HepG2 (cell line): ENCODE measurements around the gene SLC39A1. TPM values are rescaled to one million over a fixed set of nuclear protein-coding genes. Genes with fewer than 3 reads are reported as not detected.

Experiments used
- PHF8 ChIP-seq: sonication (generic); formaldehyde crosslinking; IDR thresholded peaks from 2 replicates; pipeline ENCODE4 v1.5.0; 2020; ENCODE audit warnings: missing genetic modification reagents
- POLR2G ChIP-seq: fragments of 200-400 bp; formaldehyde crosslinking; IDR thresholded peaks from 2 replicates; pipeline ENCODE4 v1.6.1; 2018; ENCODE audit warnings: mild to moderate bottlenecking, low read depth, low read length, moderate library complexity
- ZKSCAN5 ChIP-seq: sonication (generic); formaldehyde crosslinking; IDR thresholded peaks from 2 replicates; pipeline ENCODE4 v1.5.1; 2020; ENCODE audit warnings: mild to moderate bottlenecking, missing genetic modification reagents
- ZNF224 ChIP-seq: sonication (generic); formaldehyde crosslinking; IDR thresholded peaks from 2 replicates; pipeline ENCODE4 v1.5.0; 2020; ENCODE audit warnings: mild to moderate bottlenecking, missing genetic modification reagents
- ZNF343 ChIP-seq: sonication (generic); formaldehyde crosslinking; IDR thresholded peaks from 2 replicates; pipeline ENCODE4 v1.4.0; 2020; ENCODE audit warnings: mild to moderate bottlenecking, missing genetic modification reagents
- ZNF430 ChIP-seq: sonication (generic); formaldehyde crosslinking; IDR thresholded peaks from 2 replicates; pipeline ENCODE4 v1.9.0; 2021; ENCODE audit warnings: mild to moderate bottlenecking, missing genetic modification reagents
- ZNF782 ChIP-seq: sonication (generic); formaldehyde crosslinking; IDR thresholded peaks from 2 replicates; pipeline ENCODE4 v1.4.0; 2020; ENCODE audit warnings: missing genetic modification reagents, mild to moderate bottlenecking, borderline replicate concordance
- polyA plus RNA-seq, 8 experiments: library from polyadenylated mRNA; depleted of rRNA in 3 of 8; stranded (reverse) in 7 of 8; unstranded in 1 of 8; fragments of >200 nt; fragmentation: Illumina TruSeq in 4 of 8; extraction: Trizol in 4 of 8; gene quantifications; 2 replicates each; pipeline versions ENCODE4 v1.2.1 to v1.2.3, GENCODE V29; 2011 to 2016; ENCODE audit warnings: low read depth in 4 of 8, missing spikeins in 1 of 8, mixed read lengths in 1 of 8; ENCODE audit not compliant: insufficient read depth in 1 of 8
- total RNA-seq, 5 experiments: library from RNA; depleted of rRNA; stranded (reverse); fragments of >200 nt; fragmentation: Illumina TruSeq; extraction: Trizol; gene quantifications; 2 replicates each; pipeline ENCODE4 v1.2.3, GENCODE V29; 2016; ENCODE audit warnings: low read depth in 1 of 5
- TF ChIP-seq, protein P1 (sequence below): IDR thresholded peaks from 2 replicates; pipeline ENCODE4 v1.6.1; 2016; ENCODE audit warnings: mild to moderate bottlenecking
- TF ChIP-seq, protein P2 (sequence below): sonication (generic); formaldehyde crosslinking; IDR thresholded peaks from 2 replicates; pipeline ENCODE4 v1.5.0; 2020; ENCODE audit warnings: missing genetic modification reagents
- TF ChIP-seq, protein P3 (sequence below): sonication (generic); formaldehyde crosslinking; IDR thresholded peaks from 2 replicates; pipeline ENCODE4 v1.8.0; 2022; ENCODE audit warnings: missing genetic modification reagents, mild to moderate bottlenecking, moderate library complexity, borderline replicate concordance
- TF ChIP-seq, protein P4 (sequence below): sonication (generic); formaldehyde crosslinking; IDR thresholded peaks from 2 replicates; pipeline ENCODE4; 2020; ENCODE audit warnings: missing genetic modification reagents, mild to moderate bottlenecking, borderline replicate concordance
- TF ChIP-seq, protein P5 (sequence below): sonication (generic); formaldehyde crosslinking; IDR thresholded peaks from 2 replicates; pipeline ENCODE4 v1.4.0; 2020; ENCODE audit warnings: missing genetic modification reagents
- TF ChIP-seq, protein P6 (sequence below): sonication (generic); formaldehyde crosslinking; IDR thresholded peaks from 2 replicates; pipeline ENCODE4 v1.4.0; 2020; ENCODE audit warnings: low read depth, mild to moderate bottlenecking, missing genetic modification reagents
- TF ChIP-seq, protein P7 (sequence below): sonication (generic); formaldehyde crosslinking; IDR thresholded peaks from 2 replicates; pipeline ENCODE4 v1.8.1; 2023; ENCODE audit warnings: mild to moderate bottlenecking, missing genetic modification reagents, borderline replicate concordance

Gene SLC39A1
- total and polyA plus RNA-seq, 2 of the 13 experiments (the other 11 are each of a cell fraction or from before 2014, with no cell fraction given), result 71.2 to 78.4 TPM

DNA sequence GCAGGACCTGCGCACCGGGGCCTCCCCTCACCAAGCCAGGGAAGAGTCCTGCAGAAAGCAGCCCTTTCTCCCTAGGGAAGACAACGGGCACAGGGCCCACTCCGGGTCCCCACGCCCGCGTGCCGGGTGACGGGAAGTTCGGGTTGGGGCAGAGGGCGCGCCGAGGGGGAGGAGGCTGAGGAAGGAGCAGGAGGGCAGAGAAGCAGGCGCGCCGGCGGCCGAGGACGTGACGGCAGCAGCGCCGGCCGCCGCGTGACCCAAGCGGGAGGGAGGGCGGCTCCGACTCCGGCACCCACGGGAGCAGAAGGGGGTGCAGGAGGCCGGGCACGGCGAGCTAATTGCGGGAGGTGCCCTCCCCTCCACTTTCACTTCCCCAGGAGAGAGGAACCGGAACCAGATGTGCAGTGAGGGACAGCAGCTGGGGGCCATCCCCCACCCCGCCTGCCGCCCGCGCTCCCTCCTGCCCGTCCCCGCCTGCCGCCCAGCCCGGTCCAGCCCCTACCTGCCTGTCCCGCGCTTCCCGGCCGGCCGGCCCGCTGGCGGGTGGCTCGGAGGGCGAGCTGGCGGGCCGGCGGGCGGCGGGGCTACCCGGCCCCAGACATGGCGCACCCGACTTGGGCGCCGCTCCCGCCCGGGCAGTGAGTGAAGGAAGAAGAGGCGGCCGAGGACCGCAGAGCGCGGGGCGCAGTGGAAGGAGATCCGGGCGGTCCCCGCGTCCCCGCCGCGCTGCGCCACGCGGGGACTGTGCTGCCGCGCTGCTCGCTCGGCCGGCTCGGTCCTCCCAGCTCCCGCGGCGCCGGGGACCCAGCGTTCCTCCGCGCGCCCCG, 17.3 kb downstream of the SLC39A1 start (continued):
- TF ChIP-seq, protein P1, sequence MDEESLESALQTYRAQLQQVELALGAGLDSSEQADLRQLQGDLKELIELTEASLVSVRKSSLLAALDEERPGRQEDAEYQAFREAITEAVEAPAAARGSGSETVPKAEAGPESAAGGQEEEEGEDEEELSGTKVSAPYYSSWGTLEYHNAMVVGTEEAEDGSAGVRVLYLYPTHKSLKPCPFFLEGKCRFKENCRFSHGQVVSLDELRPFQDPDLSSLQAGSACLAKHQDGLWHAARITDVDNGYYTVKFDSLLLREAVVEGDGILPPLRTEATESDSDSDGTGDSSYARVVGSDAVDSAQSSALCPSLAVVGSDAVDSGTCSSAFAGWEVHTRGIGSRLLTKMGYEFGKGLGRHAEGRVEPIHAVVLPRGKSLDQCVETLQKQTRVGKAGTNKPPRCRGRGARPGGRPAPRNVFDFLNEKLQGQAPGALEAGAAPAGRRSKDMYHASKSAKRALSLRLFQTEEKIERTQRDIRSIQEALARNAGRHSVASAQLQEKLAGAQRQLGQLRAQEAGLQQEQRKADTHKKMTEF (CRISPR knock-in tag), result peak; percentile 26; the same call in 1 of the 2 replicates
- TF ChIP-seq ZNF343 (CRISPR knock-in tag), result 0 out of 2 replicates have a peak, but pooled peaks have one; percentile 14
- TF ChIP-seq, protein P2, sequence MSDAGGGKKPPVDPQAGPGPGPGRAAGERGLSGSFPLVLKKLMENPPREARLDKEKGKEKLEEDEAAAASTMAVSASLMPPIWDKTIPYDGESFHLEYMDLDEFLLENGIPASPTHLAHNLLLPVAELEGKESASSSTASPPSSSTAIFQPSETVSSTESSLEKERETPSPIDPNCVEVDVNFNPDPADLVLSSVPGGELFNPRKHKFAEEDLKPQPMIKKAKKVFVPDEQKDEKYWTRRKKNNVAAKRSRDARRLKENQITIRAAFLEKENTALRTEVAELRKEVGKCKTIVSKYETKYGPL, result no peak
- TF ChIP-seq ZNF224, result no peak
- TF ChIP-seq PHF8 (CRISPR knock-in tag), result peak; percentile 67; the same call in 1 of the 2 replicates
- 0 out of 2 replicates have a peak, but pooled peaks have one; percentile 7 for TF ChIP-seq ZNF782 (CRISPR knock-in tag)
- TF ChIP-seq, protein P3, sequence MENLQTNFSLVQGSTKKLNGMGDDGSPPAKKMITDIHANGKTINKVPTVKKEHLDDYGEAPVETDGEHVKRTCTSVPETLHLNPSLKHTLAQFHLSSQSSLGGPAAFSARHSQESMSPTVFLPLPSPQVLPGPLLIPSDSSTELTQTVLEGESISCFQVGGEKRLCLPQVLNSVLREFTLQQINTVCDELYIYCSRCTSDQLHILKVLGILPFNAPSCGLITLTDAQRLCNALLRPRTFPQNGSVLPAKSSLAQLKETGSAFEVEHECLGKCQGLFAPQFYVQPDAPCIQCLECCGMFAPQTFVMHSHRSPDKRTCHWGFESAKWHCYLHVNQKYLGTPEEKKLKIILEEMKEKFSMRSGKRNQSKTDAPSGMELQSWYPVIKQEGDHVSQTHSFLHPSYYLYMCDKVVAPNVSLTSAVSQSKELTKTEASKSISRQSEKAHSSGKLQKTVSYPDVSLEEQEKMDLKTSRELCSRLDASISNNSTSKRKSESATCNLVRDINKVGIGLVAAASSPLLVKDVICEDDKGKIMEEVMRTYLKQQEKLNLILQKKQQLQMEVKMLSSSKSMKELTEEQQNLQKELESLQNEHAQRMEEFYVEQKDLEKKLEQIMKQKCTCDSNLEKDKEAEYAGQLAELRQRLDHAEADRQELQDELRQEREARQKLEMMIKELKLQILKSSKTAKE (CRISPR knock-in tag), result peak; percentile 69
- TF ChIP-seq, protein P4, sequence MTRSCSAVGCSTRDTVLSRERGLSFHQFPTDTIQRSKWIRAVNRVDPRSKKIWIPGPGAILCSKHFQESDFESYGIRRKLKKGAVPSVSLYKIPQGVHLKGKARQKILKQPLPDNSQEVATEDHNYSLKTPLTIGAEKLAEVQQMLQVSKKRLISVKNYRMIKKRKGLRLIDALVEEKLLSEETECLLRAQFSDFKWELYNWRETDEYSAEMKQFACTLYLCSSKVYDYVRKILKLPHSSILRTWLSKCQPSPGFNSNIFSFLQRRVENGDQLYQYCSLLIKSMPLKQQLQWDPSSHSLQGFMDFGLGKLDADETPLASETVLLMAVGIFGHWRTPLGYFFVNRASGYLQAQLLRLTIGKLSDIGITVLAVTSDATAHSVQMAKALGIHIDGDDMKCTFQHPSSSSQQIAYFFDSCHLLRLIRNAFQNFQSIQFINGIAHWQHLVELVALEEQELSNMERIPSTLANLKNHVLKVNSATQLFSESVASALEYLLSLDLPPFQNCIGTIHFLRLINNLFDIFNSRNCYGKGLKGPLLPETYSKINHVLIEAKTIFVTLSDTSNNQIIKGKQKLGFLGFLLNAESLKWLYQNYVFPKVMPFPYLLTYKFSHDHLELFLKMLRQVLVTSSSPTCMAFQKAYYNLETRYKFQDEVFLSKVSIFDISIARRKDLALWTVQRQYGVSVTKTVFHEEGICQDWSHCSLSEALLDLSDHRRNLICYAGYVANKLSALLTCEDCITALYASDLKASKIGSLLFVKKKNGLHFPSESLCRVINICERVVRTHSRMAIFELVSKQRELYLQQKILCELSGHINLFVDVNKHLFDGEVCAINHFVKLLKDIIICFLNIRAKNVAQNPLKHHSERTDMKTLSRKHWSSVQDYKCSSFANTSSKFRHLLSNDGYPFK (CRISPR knock-in tag), result peak; percentile 50; the same call in 1 of the 2 replicates
- TF ChIP-seq, protein P5, sequence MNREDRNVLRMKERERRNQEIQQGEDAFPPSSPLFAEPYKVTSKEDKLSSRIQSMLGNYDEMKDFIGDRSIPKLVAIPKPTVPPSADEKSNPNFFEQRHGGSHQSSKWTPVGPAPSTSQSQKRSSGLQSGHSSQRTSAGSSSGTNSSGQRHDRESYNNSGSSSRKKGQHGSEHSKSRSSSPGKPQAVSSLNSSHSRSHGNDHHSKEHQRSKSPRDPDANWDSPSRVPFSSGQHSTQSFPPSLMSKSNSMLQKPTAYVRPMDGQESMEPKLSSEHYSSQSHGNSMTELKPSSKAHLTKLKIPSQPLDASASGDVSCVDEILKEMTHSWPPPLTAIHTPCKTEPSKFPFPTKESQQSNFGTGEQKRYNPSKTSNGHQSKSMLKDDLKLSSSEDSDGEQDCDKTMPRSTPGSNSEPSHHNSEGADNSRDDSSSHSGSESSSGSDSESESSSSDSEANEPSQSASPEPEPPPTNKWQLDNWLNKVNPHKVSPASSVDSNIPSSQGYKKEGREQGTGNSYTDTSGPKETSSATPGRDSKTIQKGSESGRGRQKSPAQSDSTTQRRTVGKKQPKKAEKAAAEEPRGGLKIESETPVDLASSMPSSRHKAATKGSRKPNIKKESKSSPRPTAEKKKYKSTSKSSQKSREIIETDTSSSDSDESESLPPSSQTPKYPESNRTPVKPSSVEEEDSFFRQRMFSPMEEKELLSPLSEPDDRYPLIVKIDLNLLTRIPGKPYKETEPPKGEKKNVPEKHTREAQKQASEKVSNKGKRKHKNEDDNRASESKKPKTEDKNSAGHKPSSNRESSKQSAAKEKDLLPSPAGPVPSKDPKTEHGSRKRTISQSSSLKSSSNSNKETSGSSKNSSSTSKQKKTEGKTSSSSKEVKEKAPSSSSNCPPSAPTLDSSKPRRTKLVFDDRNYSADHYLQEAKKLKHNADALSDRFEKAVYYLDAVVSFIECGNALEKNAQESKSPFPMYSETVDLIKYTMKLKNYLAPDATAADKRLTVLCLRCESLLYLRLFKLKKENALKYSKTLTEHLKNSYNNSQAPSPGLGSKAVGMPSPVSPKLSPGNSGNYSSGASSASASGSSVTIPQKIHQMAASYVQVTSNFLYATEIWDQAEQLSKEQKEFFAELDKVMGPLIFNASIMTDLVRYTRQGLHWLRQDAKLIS (CRISPR knock-in tag), result no peak
- TF ChIP-seq, protein P6, sequence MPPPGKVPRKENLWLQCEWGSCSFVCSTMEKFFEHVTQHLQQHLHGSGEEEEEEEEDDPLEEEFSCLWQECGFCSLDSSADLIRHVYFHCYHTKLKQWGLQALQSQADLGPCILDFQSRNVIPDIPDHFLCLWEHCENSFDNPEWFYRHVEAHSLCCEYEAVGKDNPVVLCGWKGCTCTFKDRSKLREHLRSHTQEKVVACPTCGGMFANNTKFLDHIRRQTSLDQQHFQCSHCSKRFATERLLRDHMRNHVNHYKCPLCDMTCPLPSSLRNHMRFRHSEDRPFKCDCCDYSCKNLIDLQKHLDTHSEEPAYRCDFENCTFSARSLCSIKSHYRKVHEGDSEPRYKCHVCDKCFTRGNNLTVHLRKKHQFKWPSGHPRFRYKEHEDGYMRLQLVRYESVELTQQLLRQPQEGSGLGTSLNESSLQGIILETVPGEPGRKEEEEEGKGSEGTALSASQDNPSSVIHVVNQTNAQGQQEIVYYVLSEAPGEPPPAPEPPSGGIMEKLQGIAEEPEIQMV (CRISPR knock-in tag), result no peak
- peak; percentile 57 for TF ChIP-seq POLR2G
- TF ChIP-seq, protein P7, sequence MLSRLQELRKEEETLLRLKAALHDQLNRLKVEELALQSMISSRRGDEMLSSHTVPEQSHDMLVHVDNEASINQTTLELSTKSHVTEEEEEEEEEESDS (CRISPR knock-in tag), result no peak
- TF ChIP-seq ZNF430, result no peak
- no peak for TF ChIP-seq ZKSCAN5 (CRISPR knock-in tag)
